ENCODE data around the gene SPATS2L.

- TF ChIP-seq CTCF (IDR thresholded peaks at IDR 0.05; ENCODE audit: insufficient read depth, low read length, poor library complexity, severe bottlenecking) (no peak), EZH2phosphoT487 (conservative IDR thresholded peaks at IDR 0.05; ENCODE audit: low read length) (no peak)
Observed at GRCh38 chr2:200430017-200430416, 123.5 kb downstream of the SPATS2L start.
